Chondrocyte (in vitro differentiated cells): ENCODE data around the gene MCM5. TPM values are rescaled to one million over a fixed set of nuclear protein-coding genes. Genes with fewer than 3 reads are reported as not detected.
A peak's percentile ranks its signal among the peaks of the same experiment; 100 is the strongest.
"Not testable (repeated sequence)": the region's sequence is repeated elsewhere in the genome, so short reads cannot be mapped to it uniquely, and the experiment has no call there.

Experiments
- DNase-seq: peaks from one replicate; pipeline ENCODE4 v3.0.0; 2021; ENCODE audit warnings: mixed read lengths, low spot score
- H3K27ac Mint-ChIP-seq: one replicate; pipeline ENCODE4 v1.8.0; 2021; ENCODE audit warnings: mild to moderate bottlenecking, moderate library complexity, mixed read lengths; ENCODE audit not compliant: unreplicated experiment
- H3K27me3 Mint-ChIP-seq: 2 replicates; pipeline ENCODE4 v1.8.0; 2021; ENCODE audit warnings: low read depth, mixed read lengths
- H3K36me3 Mint-ChIP-seq: 2 replicates; pipeline ENCODE4 v1.8.0; 2021; ENCODE audit warnings: low read depth, mixed read lengths
- H3K4me1 Mint-ChIP-seq: 2 replicates; pipeline ENCODE4 v1.8.0; 2021; ENCODE audit warnings: low read depth, mild to moderate bottlenecking, mixed read lengths
- H3K4me3 Mint-ChIP-seq: one replicate; pipeline ENCODE4 v1.8.0; 2021; ENCODE audit warnings: mild to moderate bottlenecking, moderate library complexity, mixed read lengths; ENCODE audit not compliant: unreplicated experiment
- H3K9me3 Mint-ChIP-seq: 2 replicates; pipeline ENCODE4 v1.8.0; 2021; ENCODE audit warnings: low read depth, mixed read lengths
- total RNA-seq: library from RNA; stranded (reverse); gene quantifications from 3 replicates; pipeline ENCODE4 v1.2.1, GENCODE V29; 2021
- TF ChIP-seq, protein P1 (sequence below): fragments of 200-600 bp; sonication (generic); IDR thresholded peaks from 2 replicates; pipeline ENCODE4 v1.5.0; 2021; ENCODE audit warnings: antibody characterized with exemption, mild to moderate bottlenecking, moderate library complexity

Gene MCM5
- total RNA-seq, 1 donor from 2014 or later: 14.4 TPM

DNA sequence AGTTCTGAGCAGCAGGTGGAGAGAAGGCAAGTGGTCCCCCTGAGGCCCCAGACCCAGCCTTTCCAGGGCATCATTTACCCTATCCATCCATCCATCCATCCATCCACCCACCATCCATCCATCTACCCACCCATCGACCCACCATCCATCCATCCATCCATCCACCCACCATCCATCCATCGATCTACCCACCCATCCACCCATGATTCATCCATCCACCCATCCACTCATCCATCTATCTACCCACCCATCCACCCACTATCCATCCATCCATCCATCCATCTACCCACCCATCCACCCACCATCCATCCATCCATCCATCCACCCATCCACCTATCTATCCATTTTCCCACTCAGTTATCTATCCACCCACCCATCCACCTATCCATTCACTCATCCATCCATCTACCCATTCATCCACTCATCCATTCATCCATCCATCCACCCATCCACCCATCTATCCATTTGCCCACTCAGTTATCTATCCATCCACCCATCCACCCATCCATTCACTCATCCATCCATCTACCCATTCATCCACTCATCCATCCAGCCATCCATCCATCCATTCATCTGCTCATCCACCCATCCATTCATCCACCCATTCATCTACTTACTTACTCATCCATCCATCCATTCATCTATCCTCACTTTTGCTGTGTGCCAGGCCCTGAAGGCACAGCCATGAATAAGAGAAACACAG lies 63.4 kb downstream of the MCM5 start:
- H3K27me3 Mint-ChIP-seq: no peaks in the 10 kb centered on the region
- peaks cover 9% of the 10 kb centered on the region for H3K4me1 Mint-ChIP-seq
- peaks cover 4% of the 10 kb centered on the region for H3K9me3 Mint-ChIP-seq
- H3K36me3 Mint-ChIP-seq: no peaks in the 10 kb centered on the region
- no peak overlapping the region for H3K27ac Mint-ChIP-seq
- DNase-seq: no peak
- TF ChIP-seq, protein P1, sequence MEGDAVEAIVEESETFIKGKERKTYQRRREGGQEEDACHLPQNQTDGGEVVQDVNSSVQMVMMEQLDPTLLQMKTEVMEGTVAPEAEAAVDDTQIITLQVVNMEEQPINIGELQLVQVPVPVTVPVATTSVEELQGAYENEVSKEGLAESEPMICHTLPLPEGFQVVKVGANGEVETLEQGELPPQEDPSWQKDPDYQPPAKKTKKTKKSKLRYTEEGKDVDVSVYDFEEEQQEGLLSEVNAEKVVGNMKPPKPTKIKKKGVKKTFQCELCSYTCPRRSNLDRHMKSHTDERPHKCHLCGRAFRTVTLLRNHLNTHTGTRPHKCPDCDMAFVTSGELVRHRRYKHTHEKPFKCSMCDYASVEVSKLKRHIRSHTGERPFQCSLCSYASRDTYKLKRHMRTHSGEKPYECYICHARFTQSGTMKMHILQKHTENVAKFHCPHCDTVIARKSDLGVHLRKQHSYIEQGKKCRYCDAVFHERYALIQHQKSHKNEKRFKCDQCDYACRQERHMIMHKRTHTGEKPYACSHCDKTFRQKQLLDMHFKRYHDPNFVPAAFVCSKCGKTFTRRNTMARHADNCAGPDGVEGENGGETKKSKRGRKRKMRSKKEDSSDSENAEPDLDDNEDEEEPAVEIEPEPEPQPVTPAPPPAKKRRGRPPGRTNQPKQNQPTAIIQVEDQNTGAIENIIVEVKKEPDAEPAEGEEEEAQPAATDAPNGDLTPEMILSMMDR: no peak
- H3K4me3 Mint-ChIP-seq: no peak overlapping the region

DNA sequence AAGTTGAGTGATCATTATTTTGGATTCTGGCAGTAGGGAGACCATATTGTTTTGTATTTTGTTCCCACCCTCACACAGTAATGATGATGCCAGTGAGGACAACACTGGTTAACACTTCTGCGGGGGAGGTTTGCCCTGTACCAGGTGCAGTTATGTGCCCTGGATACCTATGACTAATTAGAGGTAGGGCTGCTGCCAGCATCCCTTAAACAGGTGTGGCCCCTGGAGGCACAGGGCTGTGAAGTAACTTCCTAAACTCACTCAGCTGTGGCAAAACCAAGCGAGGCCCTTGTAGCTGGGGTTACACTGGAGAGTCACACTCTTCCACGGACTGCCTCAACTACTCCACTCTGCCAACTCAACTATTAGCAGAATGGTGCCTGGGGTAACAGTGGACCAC lies 64.5 kb downstream of the MCM5 start:
- no peak overlapping the region for H3K4me3 Mint-ChIP-seq
- no peak for DNase-seq
- no peaks in the 10 kb centered on the region for H3K36me3 Mint-ChIP-seq
- H3K27ac Mint-ChIP-seq: no peak overlapping the region
- no peaks in the 10 kb centered on the region for H3K27me3 Mint-ChIP-seq
- TF ChIP-seq, protein P1: no peak
- H3K4me1 Mint-ChIP-seq: peaks cover 9% of the 10 kb centered on the region
- H3K9me3 Mint-ChIP-seq: peaks cover 4% of the 10 kb centered on the region

DNA sequence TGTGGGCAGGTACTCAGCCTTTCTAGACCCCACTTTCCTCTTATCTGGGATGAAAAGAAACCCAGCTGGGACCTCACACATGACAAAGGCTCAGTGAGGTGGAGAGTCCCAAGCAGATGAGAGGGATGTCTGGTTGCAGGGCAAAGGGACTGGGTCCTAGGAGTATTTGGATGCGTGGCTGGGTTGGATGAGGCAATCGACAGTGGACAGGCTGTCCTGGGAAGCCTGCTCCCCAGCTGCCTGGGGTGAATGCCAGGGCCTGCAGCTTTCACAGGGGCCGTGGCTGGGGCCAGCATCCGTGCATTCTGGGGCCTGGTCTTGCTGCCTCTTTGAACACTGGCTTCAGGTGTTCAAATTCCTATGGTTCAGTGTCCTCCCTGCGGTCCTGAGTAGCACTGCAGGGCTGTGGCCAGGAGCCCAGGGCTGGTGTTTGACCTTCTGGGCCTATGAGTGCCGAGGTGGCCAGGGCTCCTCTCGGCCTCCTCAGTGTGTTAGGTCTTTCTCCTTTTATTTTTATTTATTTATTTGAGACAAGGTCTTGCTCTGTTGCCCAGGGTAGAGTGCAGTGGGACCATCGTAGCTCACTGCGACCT lies 65.3 kb downstream of the MCM5 start:
- Mint-ChIP-seq H3K4me1 (peaks cover 9% of the 10 kb centered on the region), H3K27me3 (no peaks in the 10 kb centered on the region), H3K27ac (no peak overlapping the region), H3K36me3 (no peaks in the 10 kb centered on the region), H3K4me3 (no peak overlapping the region), H3K9me3 (peaks cover 4% of the 10 kb centered on the region)
- TF ChIP-seq, protein P1: no peak
- DNase-seq: no peak

DNA sequence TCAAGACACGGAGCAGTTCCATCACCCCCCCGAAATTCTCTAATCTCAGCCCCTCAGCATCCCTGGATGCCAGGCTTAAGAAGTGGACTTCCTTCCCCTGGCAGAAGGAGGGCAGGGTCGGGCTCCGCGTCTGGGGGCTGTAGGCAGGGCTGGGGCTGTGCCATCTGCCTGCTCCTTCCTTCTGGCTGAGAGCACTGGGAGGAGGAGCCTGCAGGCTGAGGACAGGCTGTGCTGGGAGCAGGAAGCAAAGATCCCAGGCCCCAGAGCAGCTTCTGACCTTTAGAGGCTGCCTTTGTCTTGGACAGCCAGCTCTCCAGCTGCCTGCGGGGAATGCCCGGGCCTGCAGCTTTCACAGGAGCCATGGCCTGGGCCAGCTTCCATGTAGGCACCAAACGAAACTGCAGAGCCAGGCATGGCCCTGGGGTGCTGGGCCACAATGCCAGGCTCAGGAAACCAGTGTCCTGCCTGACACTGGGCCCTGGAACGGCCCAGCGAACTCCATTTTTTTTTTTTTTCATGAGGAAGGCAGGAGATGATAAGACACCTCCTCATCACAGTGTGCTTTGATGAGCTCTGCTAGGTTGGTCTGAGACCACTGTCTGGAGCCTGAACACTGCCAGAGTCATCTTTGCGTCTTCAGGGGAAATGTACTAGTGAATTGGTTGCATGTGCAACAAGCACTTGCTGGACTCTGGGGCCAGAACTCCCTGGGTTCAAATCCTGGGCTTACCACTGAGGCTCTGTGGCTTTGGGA lies 67.9 kb downstream of the MCM5 start:
- Mint-ChIP-seq H3K9me3 (peaks cover 7% of the 10 kb centered on the region), H3K27ac (peak overlapping the region; percentile 45), H3K36me3 (no peaks in the 10 kb centered on the region), H3K27me3 (no peaks in the 10 kb centered on the region), H3K4me3 (no peak overlapping the region), H3K4me1 (peaks cover 17% of the 10 kb centered on the region)
- TF ChIP-seq, protein P1: no peak
- no peak for DNase-seq

DNA sequence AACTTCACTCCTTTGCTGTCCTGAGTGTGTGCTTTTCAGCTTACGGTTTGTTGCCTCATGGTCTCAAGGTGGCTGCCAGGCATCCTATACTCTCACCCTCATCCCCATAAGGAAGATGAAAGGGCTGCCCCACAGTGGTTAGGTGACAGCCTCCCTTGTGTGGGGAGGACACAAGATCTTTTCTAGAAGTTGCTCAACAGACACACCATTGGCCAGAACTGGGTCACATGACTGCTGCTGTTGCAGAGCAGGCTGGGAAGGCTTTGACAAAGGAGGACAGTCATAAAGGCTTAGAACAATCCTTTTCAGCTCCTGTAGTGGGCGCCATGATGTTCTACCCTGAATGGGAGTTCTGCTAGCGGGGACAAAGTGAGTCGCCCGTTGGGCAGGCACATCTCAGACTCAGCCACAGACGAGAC lies 71.0 kb downstream of the MCM5 start:
- Mint-ChIP-seq H3K27me3 (no peaks in the 10 kb centered on the region), H3K9me3 (peaks cover 3% of the 10 kb centered on the region), H3K27ac (no peak overlapping the region), H3K36me3 (no peaks in the 10 kb centered on the region), H3K4me3 (no peak overlapping the region), H3K4me1 (peaks cover 17% of the 10 kb centered on the region)
- no peak for DNase-seq
- TF ChIP-seq, protein P1: peak; percentile 41

DNA sequence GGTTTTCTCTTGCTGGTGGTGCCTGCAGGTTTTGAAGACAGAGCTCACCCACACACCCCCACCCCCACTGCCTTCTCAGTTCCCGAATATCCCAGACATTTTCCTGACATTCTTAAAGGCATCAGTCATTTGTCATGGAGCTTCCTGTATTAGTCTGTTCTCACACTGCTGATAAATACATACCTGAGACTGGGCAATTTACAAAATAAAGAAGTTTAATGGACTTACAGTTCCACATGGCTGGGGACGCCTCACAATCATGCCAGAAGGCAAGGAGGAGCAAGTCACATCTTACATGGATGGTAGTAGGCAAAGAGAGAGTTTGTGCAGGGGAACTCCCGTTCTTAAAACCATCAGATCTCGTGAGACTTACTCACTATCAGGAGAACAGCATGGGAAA lies 71.6 kb downstream of the MCM5 start:
- DNase-seq, H3K36me3 Mint-ChIP-seq, H3K4me3 Mint-ChIP-seq, H3K27ac Mint-ChIP-seq, H3K9me3 Mint-ChIP-seq, H3K27me3 Mint-ChIP-seq: not testable (repeated sequence)
- H3K4me1 Mint-ChIP-seq: peaks cover 17% of the 10 kb centered on the region
